Colonic mucosa (tissue), 4 donors: ENCODE results near the gene ZBTB39. TPM values are rescaled to one million over a fixed set of nuclear protein-coding genes. Genes with fewer than 3 reads are reported as not detected.

Experiments used
- DNase-seq: peaks from one replicate; pipeline ENCODE4 v3.0.0-alpha.2; 2020
- H3K27ac ChIP-seq: fragments of 200-600 bp; one replicate; pipeline ENCODE4 v1.8.0; 2021
- H3K27me3 ChIP-seq: fragments of 200-600 bp; one replicate; pipeline ENCODE4 v1.8.0; 2021
- H3K36me3 ChIP-seq: fragments of 200-600 bp; one replicate; pipeline ENCODE4 v1.8.0; 2021
- H3K4me1 ChIP-seq: fragments of 200-600 bp; one replicate; pipeline ENCODE4 v1.8.0; 2021; ENCODE audit warnings: mild to moderate bottlenecking
- H3K4me3 ChIP-seq: fragments of 200-600 bp; one replicate; pipeline ENCODE4 v1.8.0; 2021
- H3K9ac ChIP-seq, 2 donors: one replicate each; pipeline ENCODE4 v1.7.0; 2013; ENCODE audit warnings: control low read depth in 2 of 2, low read depth in 2 of 2, low read length in 2 of 2
- H3K9me3 ChIP-seq: fragments of 200-600 bp; one replicate; pipeline ENCODE4 v1.8.0; 2021
- intact Hi-C: fragments of 100-400 bp; cut with DNase I; formaldehyde crosslinking; loops from one replicate; pipeline ENCODE4 v1.14.1; 2022
- total RNA-seq, 2 donors: library from RNA; stranded (reverse); fragmentation: NEBNext Ultra II Directional in 1 of 2; extraction: Animal tissue kit (Norgen Biotek cat#: 25700) in 1 of 2; gene quantifications; one replicate each; pipeline ENCODE4 v1.2.1, GENCODE V29; 2021
- TF ChIP-seq, protein P1 (sequence below): fragments of 200-600 bp; IDR thresholded peaks from one replicate; pipeline ENCODE4 v1.8.0; 2022; ENCODE audit warnings: antibody characterized with exemption, mild to moderate bottlenecking
- donor health status: healthy.
- donor health status: DM: no; HTN: no; CAD: no.
- donor health status: DM: no; HTN: no; CAD: no.

The ZBTB39 gene
- total RNA-seq, 2 donors from 2014 or later: 3.7 to 5.7 TPM

DNA sequence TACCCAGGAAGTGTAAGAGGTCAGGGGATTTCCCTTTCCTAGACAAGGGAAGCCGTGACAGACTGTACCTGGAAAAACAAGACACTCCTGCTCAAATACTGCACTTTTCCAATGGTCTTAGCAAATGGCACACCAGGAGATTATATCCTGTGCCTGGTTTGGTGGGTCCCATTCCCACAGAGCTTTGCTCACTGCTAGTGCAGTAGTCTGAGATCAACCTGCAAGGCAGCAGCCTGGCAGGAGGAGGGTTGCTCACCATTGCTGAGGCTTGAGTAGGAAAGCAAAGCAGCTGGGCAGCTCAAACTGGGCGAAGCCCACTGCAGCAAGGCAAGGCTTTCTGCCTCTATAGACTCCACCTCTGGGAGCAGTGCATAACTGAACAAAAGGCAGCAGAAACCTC lies 47.9 kb downstream of the ZBTB39 start:
- intact Hi-C loops: no loop called here
- TF ChIP-seq, protein P1, sequence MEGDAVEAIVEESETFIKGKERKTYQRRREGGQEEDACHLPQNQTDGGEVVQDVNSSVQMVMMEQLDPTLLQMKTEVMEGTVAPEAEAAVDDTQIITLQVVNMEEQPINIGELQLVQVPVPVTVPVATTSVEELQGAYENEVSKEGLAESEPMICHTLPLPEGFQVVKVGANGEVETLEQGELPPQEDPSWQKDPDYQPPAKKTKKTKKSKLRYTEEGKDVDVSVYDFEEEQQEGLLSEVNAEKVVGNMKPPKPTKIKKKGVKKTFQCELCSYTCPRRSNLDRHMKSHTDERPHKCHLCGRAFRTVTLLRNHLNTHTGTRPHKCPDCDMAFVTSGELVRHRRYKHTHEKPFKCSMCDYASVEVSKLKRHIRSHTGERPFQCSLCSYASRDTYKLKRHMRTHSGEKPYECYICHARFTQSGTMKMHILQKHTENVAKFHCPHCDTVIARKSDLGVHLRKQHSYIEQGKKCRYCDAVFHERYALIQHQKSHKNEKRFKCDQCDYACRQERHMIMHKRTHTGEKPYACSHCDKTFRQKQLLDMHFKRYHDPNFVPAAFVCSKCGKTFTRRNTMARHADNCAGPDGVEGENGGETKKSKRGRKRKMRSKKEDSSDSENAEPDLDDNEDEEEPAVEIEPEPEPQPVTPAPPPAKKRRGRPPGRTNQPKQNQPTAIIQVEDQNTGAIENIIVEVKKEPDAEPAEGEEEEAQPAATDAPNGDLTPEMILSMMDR: no peak
- H3K9ac ChIP-seq: no peak overlapping the region
- no peaks in the 10 kb centered on the region for H3K4me1 ChIP-seq
- H3K4me3 ChIP-seq: no peak overlapping the region
- no peak overlapping the region for H3K27ac ChIP-seq
- H3K36me3 ChIP-seq: no peaks in the 10 kb centered on the region
- H3K9me3 ChIP-seq: no peaks in the 10 kb centered on the region
- H3K27me3 ChIP-seq: no peaks in the 10 kb centered on the region
- DNase-seq: no peak

DNA sequence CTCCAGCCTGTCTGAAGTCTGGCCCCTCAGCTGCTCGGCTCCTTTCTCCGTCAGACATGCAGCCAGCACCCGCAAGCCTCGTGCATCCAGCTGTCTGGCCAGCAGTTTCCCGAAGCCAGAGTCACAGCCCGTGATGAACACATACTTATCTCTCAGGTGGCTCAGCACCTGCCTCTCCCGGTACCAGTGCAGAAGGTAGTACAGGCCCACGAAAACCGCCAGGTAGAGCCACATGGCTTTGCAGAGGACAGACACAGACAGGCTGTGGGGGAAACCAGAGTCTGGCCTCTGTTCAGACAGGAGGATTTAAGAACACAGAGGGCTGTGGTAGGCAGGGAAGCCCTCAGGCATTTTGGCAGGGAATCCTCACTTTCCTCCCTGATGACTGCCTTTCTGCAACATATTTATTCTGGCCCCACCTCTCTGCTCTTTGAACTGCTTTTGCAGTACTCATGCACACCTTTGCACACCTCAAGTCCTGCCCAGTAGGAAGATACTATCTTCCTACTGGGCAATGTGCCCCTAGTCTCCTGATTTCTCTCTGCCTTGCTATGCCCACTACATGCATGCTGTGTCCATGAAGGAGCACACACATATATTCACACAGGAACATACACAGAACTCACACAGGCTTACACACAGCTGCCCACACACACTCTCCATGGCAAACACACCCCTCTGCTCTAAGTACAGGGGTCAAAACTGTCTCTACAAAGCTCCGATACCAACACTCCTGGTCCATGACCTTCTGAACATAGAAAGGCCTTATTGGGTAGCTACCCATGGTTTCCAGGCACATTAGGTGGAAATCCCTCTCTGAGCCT lies 48.9 kb downstream of the ZBTB39 start, which contains the start of gene RDH16:
TSS of gene RDH16 (minus strand) at position 380 of the 824 bp plus-strand sequence. CDS start at position 234, 146 bp downstream.
- no peak within 1 kb of the TSS for H3K4me3 ChIP-seq
- no peak within 1 kb of the TSS for H3K9ac ChIP-seq
- no peak for DNase-seq
- TF ChIP-seq, protein P1: no peak
- intact Hi-C loops: no loop called here
- H3K27ac ChIP-seq: no peak within 1 kb of the TSS
- H3K36me3 ChIP-seq: no peaks in the 10 kb centered on the region
- no peaks in the 10 kb centered on the region for H3K4me1 ChIP-seq
- H3K27me3 ChIP-seq: no peaks in the 10 kb centered on the region
- H3K9me3 ChIP-seq: no peaks in the 10 kb centered on the region

DNA sequence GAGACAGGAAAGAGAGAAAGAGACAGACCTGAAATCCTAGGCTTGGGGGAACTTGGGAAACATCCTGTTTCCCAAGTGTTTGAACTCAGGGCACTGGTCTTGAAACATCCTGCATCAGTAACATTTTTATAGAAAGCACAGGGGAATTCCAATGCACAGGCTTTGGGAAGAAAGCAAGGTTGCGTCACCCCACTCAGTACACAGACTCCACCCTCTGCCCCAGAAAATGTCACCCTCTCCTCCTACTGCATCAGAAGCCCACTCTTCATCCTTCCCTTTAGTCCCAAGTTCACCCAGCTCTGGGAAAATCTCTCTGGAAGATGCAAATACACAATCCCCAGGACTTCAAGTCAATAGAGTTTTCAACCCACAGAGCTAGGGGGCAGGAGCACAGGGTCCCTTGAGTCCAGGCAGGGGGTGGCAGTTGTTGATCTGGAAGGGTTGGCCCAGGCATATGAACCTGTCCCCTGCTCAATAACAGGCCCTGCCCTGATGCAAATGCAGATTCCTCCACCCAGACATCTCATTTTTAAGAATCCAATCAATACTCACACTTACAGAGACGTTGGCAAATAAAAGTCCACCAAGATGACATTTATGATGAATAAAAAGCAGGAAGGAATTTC lies 50.6 kb downstream of the ZBTB39 start:
- no peak for DNase-seq
- H3K4me3 ChIP-seq: no peak overlapping the region
- H3K9me3 ChIP-seq: no peaks in the 10 kb centered on the region
- H3K9ac ChIP-seq: no peak overlapping the region
- TF ChIP-seq, protein P1: no peak
- intact Hi-C loops: no loop called here
- H3K4me1 ChIP-seq: no peaks in the 10 kb centered on the region
- H3K27ac ChIP-seq: no peak overlapping the region
- no peaks in the 10 kb centered on the region for H3K36me3 ChIP-seq
- no peaks in the 10 kb centered on the region for H3K27me3 ChIP-seq

DNA sequence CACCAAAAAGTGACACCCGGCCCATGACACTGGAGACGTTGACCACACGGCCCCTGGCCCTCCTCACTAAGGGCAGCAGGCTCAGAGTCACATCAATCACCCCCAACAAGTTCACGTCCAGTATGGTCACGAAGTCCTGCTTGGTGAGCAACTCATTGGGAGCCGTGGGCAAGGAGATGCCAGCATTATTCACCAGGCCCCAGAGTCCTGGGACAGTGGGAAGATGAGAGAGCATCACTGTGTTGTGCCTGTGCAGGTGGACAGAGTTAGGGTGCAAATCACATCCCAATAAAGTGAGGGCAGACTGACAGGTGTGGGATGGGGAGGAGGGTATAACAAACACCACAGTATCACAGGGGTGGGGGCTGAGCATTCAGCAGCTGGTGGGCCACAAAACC lies 51.4 kb downstream of the ZBTB39 start:
- Histone ChIP-seq H3K4me3 (no peak overlapping the region), H3K9ac (no peak overlapping the region), H3K36me3 (no peaks in the 10 kb centered on the region), H3K27ac (no peak overlapping the region), H3K4me1 (no peaks in the 10 kb centered on the region), H3K9me3 (no peaks in the 10 kb centered on the region), H3K27me3 (no peaks in the 10 kb centered on the region)
- DNase-seq: no peak
- intact Hi-C loops: no loop called here
- TF ChIP-seq, protein P1: no peak

DNA sequence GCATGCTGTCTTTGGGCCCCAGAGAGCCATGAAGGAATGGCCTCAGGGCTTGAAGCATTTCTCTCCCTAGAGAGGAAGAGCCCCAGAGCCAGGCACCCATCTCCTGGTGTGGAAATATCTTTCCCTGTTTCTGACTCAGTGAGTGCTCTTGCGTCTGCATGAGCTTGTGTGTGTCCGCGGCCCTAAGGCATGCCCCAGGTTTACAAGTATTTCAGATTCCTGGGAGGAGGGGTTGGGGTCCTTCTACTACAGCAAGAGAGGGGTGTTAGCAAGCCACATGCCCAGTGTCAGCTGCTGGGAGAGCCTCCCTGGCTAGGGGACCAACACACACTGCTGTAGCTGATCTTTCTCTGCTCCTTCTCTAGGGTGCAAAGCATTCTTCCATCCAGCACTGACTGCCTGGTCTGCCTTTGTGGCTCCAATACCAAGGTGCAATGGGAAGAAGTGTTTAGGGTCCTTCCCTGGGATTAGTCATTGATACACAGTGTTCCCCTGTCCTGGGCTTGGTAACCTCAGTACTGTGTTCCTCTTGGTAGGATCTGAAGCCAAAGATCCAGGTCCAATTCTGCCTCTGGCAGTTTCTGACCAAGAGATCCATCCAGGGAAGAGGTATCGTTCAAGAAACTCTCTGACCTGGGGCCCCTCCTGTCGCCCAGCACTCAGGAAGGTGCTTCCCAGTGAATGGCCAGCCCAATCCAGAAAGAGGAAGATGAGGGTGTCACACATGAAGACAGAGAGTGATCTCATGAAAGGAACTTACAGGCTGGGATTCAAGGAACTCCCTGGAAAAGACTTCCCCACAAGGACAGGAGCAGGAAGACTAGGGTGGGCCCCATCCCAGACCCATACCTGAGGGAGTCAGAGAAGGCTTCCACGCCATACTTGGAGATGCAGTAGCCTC lies 52.0 kb downstream of the ZBTB39 start:
- DNase-seq: no peak
- no peaks in the 10 kb centered on the region for H3K27me3 ChIP-seq
- H3K9me3 ChIP-seq: no peaks in the 10 kb centered on the region
- H3K4me1 ChIP-seq: no peaks in the 10 kb centered on the region
- no peak overlapping the region for H3K27ac ChIP-seq
- no peak overlapping the region for H3K9ac ChIP-seq
- no peak overlapping the region for H3K4me3 ChIP-seq
- TF ChIP-seq, protein P1: no peak
- intact Hi-C loops: no loop called here
- no peaks in the 10 kb centered on the region for H3K36me3 ChIP-seq
